T-helper 1 cell (primary cell): Measurements from ENCODE around the gene OR5B17.
"Not testable (repeated sequence)": the region's sequence is repeated elsewhere in the genome, so short reads cannot be mapped to it uniquely, and the experiment has no call there.

Experiments
- DNase-seq, 5 donors: peaks; one replicate each; pipeline ENCODE4 v3.0.0-alpha.2; 2012 to 2020
- total RNA-seq, 4 donors: gene quantifications; one replicate each; lab custom pipeline; 2026; lab: John Stamatoyannopoulos, UW

The OR5B17 gene
- total RNA-seq: 0 reads per million in 4 donors

DNA sequence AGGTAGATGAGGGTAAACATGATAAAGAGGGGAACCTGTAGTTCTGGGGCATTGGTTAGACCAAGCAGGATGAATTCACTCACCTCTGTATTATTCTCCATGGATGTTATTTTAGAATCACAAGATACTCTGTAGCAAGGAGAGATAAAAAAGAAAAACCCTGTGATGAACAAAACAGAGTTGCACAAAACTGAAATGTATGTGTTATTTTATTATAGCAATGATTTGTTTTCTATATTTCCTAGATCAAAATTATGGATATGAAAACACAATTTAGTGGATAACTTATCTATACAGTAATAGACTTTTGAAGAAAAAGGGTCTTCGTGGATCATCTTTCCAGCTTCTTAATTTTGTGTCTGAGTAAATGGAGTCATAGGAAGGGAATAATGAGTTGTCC, at the start of gene OR5B17:
TSS of gene OR5B17 (minus strand) at position 101 of the 400 bp plus-strand sequence. CDS start at position 101, 0 bp downstream.
- DNase-seq: no peak

GRCh38 chr11:58406774-58407173, 47.9 kb upstream of the OR5B17 start, which contains the start of gene OR5B3:
Gene OR5B3, minus strand, starts transcription at chr11:58406874. Its CDS starts 3,465 bp downstream, at chr11:58403409.
- no peak for DNase-seq

DNA sequence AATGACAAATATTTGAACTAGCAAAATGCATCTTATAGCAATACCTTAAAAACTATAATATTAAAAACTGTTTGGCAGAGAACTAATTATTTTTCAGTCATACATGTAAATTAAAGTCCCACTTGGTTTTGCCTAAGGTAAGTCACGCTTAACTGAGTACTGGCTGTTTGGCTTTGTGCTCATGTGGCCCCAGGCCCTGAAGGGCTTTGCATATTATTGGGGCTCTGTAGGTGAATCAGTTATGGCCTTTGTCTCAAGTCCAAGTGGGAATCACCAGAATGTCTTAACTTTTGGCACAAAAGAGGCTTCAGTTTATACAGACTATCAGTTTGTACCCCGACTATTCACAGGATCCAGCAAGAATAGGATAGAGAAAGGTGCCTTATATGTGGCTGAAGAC, 40.8 kb upstream of the OR5B17 start:
- DNase-seq: not testable (repeated sequence)

DNA sequence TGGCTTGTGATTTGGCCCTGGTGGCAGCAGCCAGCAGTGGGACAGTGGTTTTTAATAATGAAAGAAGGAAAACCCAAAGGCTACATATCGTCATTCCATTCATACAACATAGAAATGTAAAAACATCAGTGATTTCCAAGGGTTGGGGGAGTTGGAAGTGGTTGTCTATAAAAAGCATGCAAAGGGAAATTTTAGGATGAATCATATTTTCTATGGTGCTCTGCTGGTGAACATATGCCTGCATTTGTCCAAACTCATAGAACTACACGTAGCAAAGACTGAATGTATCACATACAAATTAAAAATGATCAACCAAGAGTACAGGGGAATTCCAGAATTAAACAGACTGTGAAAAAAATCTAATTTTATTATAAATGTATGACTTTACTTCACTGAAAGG, 36.7 kb upstream of the OR5B17 start:
- DNase-seq: no peak

DNA sequence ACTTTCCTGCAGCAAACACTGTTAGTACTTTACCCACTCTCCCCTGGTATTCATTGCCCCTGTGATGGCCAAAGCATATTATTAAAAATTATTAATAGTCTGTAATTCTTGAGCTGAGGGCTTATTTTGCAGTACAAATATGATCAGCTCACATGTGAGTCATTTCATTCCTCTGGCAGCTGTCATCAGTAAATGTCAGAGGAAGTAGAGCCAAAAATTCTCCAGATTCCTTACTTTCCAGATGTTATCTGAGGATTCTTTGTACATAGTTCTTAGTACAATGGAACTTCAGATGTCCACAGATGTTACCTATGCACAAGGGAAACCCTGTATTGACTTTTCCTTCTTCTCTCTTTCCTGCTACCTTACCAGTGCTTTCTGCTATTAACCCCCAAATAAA, 35.3 kb upstream of the OR5B17 start:
- DNase-seq: no peak

DNA sequence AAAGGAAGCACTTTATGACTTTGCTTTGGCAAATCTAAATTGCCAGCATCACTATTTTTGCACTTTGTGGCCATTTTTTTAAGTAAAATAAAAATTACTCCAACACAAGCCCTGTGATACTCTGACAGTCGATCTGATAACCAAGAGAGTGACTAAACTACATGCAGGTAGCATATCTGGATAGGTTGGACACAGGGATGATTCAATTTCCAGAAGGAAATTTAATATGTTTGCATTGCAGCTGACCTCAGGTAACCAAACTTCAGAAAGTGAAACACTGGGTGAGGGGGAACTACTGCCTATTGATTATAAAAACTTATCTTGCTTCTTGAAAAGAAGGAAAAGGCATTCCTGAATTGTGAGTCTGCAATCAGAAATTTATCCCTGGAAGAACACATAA, 33.9 kb upstream of the OR5B17 start:
- no peak for DNase-seq

- DNase-seq: no peak
These were observed 33.0 kb upstream of the OR5B17 start for GRCh38 chr11:58391879-58392278.

DNA sequence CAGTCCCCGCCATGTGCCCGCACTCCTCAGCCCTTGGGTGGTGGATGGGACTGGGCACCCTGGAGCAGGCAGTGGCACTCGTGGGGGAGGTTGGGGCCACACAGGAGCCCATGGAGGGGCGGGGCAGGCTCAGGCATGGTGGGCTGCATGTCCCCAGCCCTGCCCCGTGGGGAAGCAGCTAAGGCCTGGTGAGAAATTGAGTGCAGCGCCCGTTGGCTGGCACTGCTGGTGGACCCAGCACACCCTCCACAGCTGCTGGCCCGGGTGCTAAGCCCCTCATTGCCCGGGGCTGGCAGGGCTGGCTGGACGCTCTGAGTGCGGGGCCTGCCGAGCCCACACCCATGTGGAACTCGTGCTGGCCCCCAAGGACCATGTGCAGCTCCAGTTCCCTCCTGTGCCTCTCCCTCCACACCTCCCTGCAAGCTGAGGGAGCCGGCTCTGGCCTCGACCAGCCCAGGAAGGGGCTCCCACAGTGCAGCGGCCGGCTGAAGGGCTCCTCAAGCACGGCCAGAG, 31.7 kb upstream of the OR5B17 start:
- DNase-seq: no peak

DNA sequence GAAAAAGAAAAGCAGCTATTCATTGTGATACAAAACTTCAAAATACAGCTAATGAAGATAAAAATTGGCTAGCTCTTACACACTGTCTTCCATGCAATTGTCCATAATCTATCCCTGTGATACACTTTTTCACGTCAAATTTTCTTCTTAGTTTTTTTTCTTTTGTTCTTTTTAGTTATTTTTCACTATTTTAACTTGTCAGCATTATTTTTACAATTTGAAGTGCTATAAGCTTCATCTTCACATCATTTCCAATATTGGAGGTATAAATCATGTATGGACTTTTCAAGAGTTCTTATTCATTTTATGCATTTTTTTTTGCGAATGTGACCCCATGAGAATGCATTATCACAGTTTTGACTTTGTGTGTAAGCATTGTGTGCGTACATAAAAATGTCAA, 4.1 kb downstream of the OR5B17 start:
- no peak for DNase-seq

DNA sequence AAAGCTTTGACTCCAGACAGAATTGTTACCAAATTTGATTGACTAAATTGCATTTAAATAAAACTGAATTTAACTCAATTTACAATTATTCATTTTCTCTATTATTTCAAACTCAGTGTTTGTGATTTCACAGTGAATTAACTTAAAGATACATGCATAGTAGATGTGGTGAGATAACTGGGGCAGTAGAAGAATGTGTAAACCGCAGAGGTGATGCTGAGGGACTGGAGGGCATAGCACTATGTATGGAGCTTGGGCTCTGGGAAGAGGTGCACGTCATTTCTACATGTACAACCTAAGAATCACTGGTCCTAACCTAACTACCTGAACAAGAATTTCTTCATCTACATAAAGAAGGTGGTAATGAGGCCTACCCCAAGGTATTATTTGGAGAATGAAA, 13.7 kb downstream of the OR5B17 start:
- no peak for DNase-seq

- no peak for DNase-seq
These were observed 24.2 kb downstream of the OR5B17 start for GRCh38 chr11:58334708-58335107.

GRCh38 chr11:58330861-58331260, 28.0 kb downstream of the OR5B17 start:
- DNase-seq: no peak

DNA sequence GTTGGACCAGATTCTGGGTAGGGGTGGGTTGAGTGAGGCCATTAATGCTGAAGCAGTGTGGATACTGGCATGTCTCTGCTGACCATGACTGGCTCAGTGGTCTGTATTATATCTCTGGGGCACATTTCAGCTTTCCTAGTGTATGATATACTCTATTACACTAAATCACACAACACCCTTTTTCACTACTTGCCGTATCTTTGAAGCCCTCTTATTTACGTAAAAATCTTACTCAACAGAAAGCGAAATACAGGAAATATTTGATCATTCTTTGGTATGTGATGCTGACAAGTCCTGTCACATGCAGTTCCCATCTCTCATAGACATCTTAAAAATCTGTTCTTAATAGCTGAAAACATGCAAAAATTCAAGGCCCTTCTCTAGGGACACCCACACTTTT, 40.3 kb downstream of the OR5B17 start:
- DNase-seq: no peak

DNA sequence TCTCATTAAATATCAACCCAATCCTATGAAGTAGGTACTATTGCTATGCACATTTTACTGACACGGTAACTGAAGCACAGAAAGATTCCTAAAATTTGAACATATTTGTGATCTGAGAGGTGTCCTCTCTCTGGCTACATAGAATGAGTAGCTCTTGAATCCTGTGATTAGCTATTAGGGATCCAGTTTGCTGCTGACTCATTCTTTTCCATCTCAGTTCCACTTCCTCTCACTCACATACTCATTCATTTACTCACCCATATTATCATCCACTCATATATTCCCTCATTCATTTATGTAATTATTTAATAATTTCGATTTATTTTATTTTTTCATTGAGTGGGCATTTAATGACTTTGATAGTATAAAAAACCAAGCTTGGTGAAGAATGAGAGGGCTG, 42.7 kb downstream of the OR5B17 start:
- no peak for DNase-seq
